HL-60 (cell line): Measurements from ENCODE around the gene JTB.

Source experiments
- CTCF ChIP-seq: IDR thresholded peaks from one replicate; pipeline ENCODE4 v1.5.1; 2011; ENCODE audit warnings: low read length, control low read depth, inconsistent platforms; ENCODE audit not compliant: insufficient read depth
- GABPA ChIP-seq: IDR thresholded peaks from 2 replicates; pipeline ENCODE4 v1.6.1; 2012; ENCODE audit warnings: low read depth
- SPI1 ChIP-seq: IDR thresholded peaks from 2 replicates; pipeline ENCODE4 v1.6.1; 2012; ENCODE audit warnings: low read depth, mild to moderate bottlenecking, borderline replicate concordance

GRCh38 chr1:154019940-154020339, 42.5 kb upstream of the JTB start:
- TF ChIP-seq CTCF (no peak), SPI1 (no peak), GABPA (no peak)
